HG02970 (cell line): ENCODE data around the gene SSBP4.

Source experiments
- ATAC-seq: cut with Tn5 transposase; IDR thresholded peaks from one replicate; pipeline ENCODE4 v1.9.1; 2021; ENCODE audit warnings: mild to moderate bottlenecking, moderate library complexity, moderate number of reproducible peaks; ENCODE audit not compliant: unreplicated experiment, low FRiP score

Gene SSBP4

GRCh38 chr19:18461471-18461870, 42.3 kb downstream of the SSBP4 start:
- ATAC-seq = no peak

DNA sequence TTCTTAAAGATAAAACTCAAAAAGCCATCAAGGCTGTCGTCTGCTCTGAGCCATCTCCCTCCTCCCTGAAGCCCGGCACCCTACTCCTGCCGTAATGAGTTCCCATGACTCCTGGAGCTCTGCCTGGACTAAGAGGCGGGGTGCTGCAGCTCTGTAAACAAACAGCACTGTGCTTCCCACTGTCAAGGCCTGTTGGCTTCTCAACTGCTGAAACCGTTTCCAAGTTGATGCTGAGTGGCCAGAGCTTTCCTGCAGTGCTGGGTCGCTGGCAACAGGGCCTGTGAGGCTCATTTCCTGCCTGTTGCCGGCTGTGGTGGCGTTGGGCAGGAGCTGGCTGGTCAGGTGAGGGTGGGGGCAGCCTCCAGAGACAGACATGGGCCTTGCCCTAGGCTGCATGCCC, 45.4 kb downstream of the SSBP4 start:
- ATAC-seq = no peak

DNA sequence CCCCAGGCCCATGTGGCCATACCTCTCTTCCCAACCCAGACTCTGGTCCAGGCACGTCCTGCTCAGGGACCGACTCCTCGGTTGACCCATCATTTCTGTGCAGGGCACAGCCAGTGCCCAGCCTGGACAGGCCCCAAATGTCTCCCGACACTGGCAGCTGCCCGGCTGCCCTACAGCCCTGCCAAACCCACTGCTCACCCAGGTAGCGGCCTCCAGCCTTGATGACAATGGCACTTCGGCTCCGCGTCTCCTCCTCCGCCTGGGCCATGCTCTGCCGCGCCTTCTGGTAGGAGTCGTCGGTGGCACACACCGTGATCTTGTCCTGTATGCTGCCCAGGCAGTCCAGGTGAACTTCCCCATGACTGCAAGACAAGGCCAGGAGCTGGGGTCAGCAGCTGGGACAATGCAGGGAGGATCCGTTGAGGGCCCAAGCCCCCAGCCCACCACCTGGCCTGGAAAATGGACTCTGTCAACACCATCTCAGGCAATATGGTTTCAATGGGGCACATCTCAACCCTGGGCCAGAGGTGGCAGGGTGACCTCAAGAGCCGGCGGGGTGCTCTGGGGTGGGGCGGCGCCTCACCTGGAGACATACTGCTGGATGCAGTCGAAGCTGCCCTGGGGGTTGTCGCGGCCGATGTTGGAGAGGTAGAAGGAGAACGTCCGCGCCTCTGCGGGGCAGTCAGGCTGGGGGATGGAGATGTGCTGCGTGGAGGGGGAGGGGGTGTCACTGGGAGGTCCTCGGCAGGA, 46.2 kb downstream of the SSBP4 start:
- ATAC-seq = no peak

GRCh38 chr19:18465964-18466339, 46.8 kb downstream of the SSBP4 start:
- no peak for ATAC-seq

DNA sequence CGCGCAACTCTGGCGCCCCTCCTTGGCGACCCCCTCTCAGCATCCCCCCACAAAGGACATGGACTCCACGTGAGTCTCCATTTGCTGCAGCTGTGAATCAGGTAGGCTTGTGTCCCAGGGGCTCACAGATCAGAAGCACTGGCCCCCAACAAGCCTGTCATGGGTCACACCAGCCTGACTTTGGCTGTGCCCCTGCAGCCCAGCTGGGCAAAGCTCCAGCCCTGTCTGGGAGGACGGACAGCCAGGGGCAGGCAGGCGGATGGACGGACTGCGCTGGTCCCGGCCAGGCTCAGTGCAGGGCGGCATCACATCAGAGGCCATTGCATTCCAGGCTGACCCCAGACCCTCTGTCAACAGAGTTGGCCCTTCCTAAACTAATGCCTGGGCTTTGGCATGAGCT, 47.2 kb downstream of the SSBP4 start:
- ATAC-seq = no peak

GRCh38 chr19:18467978-18468377, 48.8 kb downstream of the SSBP4 start:
- no peak for ATAC-seq

DNA sequence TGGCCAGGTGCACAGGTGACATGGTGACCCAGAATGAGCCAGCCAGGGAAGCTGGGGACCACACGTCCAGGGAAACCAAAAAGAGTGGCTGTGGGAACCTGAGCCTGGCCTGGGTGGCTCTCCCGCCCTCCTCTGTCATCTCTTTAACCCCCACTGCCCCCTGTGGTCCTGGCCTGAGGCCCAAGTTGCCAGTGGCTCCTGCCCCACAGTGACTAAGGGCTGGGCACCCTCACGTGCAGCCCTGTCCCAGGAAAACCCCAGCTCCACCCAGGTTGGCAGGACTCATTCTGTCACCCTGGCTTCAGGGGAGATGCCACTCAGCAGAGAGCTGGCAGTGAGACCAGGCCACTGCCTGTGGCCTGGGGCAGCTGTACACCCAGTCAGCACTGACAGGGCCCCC, 49.3 kb downstream of the SSBP4 start:
- no peak for ATAC-seq

DNA sequence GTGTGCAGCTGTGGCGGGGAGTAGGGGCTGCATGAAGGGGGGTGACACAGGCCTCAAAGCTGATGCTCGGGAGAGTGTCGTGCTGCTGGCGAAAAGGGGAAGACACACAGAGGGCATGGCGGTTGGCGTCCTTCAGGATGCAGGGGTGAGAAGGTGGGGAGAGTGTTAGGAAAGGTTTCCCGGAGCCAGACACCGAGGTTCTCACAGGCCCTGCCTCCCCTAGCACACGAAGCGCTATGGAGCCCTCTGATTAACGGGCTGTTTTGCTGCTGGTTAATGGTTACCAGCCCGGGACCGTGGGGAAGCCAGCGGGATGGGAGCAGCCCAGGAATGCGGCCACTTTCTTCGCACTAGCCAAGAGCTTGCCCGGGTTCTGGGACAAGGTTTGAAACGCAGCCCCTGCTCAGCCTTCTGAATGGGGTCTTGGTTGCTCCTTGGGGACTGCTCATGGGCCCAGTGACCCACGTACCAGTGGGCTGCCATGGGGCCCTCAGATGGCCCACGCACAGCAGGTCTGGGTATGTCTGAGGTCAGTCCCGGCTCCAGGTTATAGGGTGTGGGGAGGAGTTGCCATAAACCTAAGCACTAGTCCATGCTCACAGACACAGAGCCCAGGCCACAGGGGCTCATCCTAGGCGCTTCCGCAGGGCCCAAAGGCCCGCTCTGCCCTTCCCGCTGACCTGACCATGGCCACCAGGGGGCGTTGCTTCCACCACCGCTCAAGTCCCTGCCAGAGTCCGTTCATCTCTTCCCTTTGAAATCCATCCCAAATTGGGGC, 50.1 kb downstream of the SSBP4 start:
- ATAC-seq = no peak

- no peak for ATAC-seq
Observed at GRCh38 chr19:18470787-18471186, 51.6 kb downstream of the SSBP4 start.

DNA sequence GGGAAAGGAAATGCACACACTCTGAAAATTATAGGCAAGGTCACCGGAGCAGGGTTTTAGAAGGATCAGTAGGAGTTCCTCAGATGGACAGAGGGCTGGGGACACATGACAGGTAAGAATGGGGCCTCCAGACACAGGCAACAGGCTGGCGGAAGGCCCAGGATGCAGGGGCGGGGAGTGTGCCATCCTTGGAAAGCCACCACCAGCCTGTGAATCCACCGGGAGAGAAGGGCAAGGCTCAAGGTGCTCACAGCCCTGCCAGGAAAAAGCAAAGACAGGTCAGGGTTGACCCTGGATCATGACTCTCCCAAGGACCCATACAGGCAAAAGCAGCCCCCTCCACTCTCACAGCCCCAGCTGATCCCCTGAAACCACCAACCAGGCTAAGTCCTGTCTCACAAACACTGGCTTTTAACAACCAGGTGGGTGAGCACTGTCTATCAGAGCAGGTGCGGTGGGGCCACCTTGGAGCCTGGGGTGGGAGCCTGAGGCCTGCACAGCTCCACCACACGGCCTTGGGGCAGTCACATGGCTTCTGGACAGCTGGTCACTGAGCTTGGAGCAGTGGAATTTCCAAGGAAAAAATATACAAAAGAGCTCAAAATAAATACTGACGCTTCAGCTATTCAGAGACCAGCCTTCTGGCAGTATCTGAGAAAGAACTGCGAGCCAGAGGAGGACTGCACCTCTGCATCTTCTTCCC, 54.0 kb downstream of the SSBP4 start:
- no peak for ATAC-seq

DNA sequence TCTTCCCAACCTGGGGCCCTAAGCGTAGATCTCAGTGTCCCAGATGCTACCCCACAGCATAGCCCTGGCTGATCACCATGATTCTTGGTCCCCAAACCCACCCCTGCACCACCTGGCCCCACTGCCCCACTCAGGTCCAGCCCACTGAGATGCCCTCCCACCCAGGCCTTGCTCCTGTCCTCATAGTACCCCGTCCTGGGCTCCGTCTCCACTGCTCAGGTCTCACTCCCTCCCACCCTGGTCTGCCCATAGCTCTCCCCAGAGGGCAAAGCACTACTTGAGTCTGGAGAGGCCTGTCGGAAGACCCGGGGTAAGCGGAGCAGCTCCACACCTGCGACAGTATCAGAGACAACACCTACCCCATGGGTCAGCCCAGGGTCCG, 54.5 kb downstream of the SSBP4 start:
- no peak for ATAC-seq

- ATAC-seq = no peak
Observed at GRCh38 chr19:18474366-18474887, 55.2 kb downstream of the SSBP4 start.

DNA sequence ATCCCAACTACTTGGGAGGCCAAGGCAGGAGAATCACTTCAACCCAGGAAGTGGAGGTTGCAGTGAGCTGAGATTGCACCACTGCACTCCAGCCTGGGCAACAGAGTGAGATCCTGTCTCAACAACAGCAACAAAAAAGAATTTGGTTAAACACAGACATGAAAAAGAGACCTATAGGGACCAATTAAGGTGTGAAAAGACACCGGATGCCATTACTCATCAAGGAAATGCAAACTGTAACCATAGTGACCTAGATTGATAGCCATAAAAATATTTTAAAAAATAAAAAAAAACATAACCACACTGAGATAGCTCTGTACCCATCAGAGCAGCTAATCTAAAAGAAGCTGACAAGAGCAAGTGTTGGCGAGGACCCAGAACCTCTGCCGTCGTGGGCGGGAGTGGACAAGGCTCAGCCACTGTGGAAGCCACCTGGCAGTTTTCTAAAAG, 55.8 kb downstream of the SSBP4 start:
- ATAC-seq = no peak

DNA sequence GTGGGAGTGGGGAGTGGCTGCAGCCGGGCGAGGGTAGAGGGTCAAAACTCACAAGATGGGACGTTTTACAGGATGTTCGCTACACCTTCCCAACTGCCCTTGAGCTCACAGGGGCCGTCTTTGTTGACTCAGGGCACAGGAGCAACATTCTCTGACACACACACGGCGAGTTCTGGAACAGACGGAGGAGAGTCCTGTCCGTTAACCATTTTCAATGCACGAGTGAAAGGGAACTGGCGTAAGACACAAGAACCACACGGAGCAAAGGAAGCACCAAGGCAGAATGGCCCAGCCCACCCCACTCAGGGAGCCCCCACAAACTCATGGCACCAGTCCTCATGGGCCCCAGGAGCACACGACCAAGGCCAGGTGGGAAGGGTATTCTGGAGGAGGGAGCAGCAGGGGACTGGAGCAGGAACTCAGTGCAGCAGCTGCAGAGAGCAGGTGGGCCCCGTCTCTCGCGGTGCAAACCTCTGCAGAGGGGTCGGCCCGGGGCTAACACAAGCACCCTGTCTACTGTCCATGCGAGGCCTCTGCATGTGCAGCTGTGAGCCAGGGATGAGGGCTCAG, 56.6 kb downstream of the SSBP4 start:
- ATAC-seq = no peak

- no peak for ATAC-seq
Observed at GRCh38 chr19:18476507-18477041, 57.4 kb downstream of the SSBP4 start.

GRCh38 chr19:18477042-18477779, 58.0 kb downstream of the SSBP4 start:
- ATAC-seq = no peak

DNA sequence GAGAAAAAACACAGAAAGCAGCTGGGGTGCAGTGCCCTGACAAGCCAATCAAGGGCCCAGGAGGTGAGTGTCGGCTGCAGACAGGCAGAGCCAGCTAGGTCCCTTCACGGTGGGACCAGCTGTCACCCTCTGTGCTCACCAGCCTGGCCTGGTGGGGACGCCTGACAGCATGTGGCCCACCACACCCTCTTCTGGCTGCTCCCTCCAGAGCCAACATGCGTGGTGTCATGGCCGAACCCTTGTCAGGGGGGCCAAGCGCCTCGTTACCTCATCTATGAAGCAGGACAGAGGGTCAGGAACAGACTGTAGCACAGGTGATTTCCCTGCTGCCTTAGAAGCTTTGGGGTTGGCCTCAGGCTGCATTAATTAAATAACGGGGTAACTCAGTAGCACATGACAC, 58.8 kb downstream of the SSBP4 start:
- ATAC-seq = no peak

GRCh38 chr19:18478545-18479311, 59.5 kb downstream of the SSBP4 start:
- no peak for ATAC-seq

GRCh38 chr19:18480006-18480691, 61.0 kb downstream of the SSBP4 start:
- ATAC-seq = no peak
